Neural progenitor cell (in vitro differentiated cells): Measurements from ENCODE around the gene TTR.

Source experiments
- CTCF ChIP-seq: fragments of 200-600 bp; sonication (generic); IDR thresholded peaks from 2 replicates; pipeline ENCODE4 v1.5.1; 2017; ENCODE audit warnings: antibody characterized with exemption, mild to moderate bottlenecking
- EZH2phosphoT487 ChIP-seq: fragments of 200-600 bp; sonication (generic); IDR thresholded peaks from 2 replicates; pipeline ENCODE4 v1.6.1; 2017; ENCODE audit warnings: antibody characterized with exemption

- TF ChIP-seq CTCF (no peak), EZH2phosphoT487 (no peak)
Observed at GRCh38 chr18:31606265-31606664, 14.6 kb downstream of the TTR start.
